Sigmoid colon (tissue), 7 donors: ENCODE measurements around the gene NRG2. TPM values are rescaled to one million over a fixed set of nuclear protein-coding genes. Genes with fewer than 3 reads are reported as not detected.
A peak's percentile ranks its signal among the peaks of the same experiment; 100 is the strongest.

Experiments used
- DNase-seq: peaks from one replicate; pipeline ENCODE4 v3.0.0-alpha.2; 2019
- H3K27ac ChIP-seq, 4 donors: fragments of 200-600 bp; sonication (generic); one replicate each; pipeline ENCODE4 v1.5.1; 2016 to 2019; ENCODE audit warnings: mild to moderate bottlenecking in 1 of 4
- H3K27me3 ChIP-seq, 3 donors: fragments of 200-600 bp; sonication (generic); one replicate each; pipeline ENCODE4 v1.5.1; 2019; ENCODE audit warnings: mild to moderate bottlenecking in 1 of 3
- H3K36me3 ChIP-seq, 4 donors: fragments of 200-600 bp; sonication (generic); one replicate each; pipeline ENCODE4 v1.5.1; 2016 to 2019
- H3K4me1 ChIP-seq, 4 donors: fragments of 200-600 bp; sonication (generic); one replicate each; pipeline ENCODE4 v1.5.1; 2017 to 2019
- H3K4me3 ChIP-seq, 4 donors: fragments of 200-600 bp; sonication (generic); one replicate each; pipeline ENCODE4 v1.5.1; 2017 to 2019; ENCODE audit warnings: mild to moderate bottlenecking in 2 of 4, moderate library complexity in 1 of 4
- H3K9me3 ChIP-seq, 4 donors: fragments of 200-600 bp in 3 of 4; sonication (generic) in 3 of 4; one replicate each; pipeline versions ENCODE4 v1.5.1 to v1.6.1; 2013 to 2019
- EP300 ChIP-seq, 4 donors: sonication (generic); formaldehyde crosslinking; IDR thresholded peaks; one replicate each; pipeline ENCODE4 v1.6.1; 2017; ENCODE audit warnings: antibody characterized with exemption in 4 of 4
- POLR2A ChIP-seq, 2 donors: fragments of 450-650 bp; IDR thresholded peaks; one replicate each; pipeline ENCODE4 v1.6.1; 2016; ENCODE audit warnings: antibody characterized with exemption in 2 of 2, mild to moderate bottlenecking in 2 of 2, moderate library complexity in 2 of 2
- POLR2AphosphoS5 ChIP-seq, 4 donors: sonication (generic); formaldehyde crosslinking; IDR thresholded peaks; one replicate each; pipeline ENCODE4 v1.6.1; 2017; ENCODE audit warnings: antibody characterized with exemption in 4 of 4
- WGBS, 2 donors: extraction: QIAGEN DNeasy Blood & Tissue Kit; methylation state at CpG; one replicate each; pipeline ENCODE4 v1.1.7; 2013; 5-methylcytosine and 5-hydroxymethylcytosine counted together
- intact Hi-C: fragments of 100-400 bp; cut with DNase I; formaldehyde crosslinking; loops from one replicate; pipeline ENCODE4 v1.15.1; 2023
- polyA plus RNA-seq, 3 donors: library from polyadenylated mRNA; stranded (reverse); fragments of 200-250 nt; gene quantifications; one replicate each; pipeline ENCODE4 v1.2.3, GENCODE V29; 2013
- total RNA-seq, 4 donors: library from RNA; depleted of rRNA; stranded (reverse); fragments of >200 nt; gene quantifications; one replicate each; pipeline ENCODE4 v1.1.0, GENCODE V29; 2016
- TF ChIP-seq, protein P1 (sequence below), 4 experiments: fragments of 450-650 bp in 3 of 4; fragments of 200-600 bp in 1 of 4; IDR thresholded peaks; one replicate each; pipeline ENCODE4 v1.5.1; 2016 to 2019; ENCODE audit warnings: antibody characterized with exemption in 4 of 4, mild to moderate bottlenecking in 3 of 4, moderate library complexity in 2 of 4
- donor health status: healthy with polysubstance abuse.
- donor health status: Bipolar disorder and iron deficiency.
- donor health status: healthy.

Gene NRG2
- total and polyA plus RNA-seq, 7 donors, result 0.80 to 11.9 (median 4.8) TPM; not detected in 2

DNA sequence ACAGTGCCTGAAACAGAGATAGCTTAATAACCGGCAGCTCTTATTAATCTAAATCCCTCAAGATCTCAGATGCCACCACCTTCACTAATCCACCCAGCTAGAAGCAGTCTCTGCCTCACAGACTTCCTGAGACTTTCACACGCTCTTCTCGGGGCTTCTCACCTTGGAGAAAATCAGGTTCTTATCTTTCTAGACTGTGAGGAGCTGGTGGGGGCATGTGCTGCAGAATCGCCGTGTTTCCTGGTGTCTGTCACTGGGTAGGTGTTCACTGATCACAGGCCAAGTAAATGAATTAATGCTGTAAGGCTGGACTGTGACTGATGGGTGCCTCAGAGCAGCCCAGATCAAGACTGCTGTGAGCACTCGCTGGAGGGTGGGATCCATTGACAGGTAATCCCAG lies 145.8 kb downstream of the NRG2 start:
- no peak overlapping the region for H3K4me3 ChIP-seq
- TF ChIP-seq POLR2AphosphoS5 (IDR thresholded peaks at IDR 0.05), result no peak
- no peak for TF ChIP-seq POLR2A (IDR thresholded peaks at IDR 0.05)
- no peak for TF ChIP-seq EP300 (IDR thresholded peaks at IDR 0.05)
- TF ChIP-seq, protein P1, sequence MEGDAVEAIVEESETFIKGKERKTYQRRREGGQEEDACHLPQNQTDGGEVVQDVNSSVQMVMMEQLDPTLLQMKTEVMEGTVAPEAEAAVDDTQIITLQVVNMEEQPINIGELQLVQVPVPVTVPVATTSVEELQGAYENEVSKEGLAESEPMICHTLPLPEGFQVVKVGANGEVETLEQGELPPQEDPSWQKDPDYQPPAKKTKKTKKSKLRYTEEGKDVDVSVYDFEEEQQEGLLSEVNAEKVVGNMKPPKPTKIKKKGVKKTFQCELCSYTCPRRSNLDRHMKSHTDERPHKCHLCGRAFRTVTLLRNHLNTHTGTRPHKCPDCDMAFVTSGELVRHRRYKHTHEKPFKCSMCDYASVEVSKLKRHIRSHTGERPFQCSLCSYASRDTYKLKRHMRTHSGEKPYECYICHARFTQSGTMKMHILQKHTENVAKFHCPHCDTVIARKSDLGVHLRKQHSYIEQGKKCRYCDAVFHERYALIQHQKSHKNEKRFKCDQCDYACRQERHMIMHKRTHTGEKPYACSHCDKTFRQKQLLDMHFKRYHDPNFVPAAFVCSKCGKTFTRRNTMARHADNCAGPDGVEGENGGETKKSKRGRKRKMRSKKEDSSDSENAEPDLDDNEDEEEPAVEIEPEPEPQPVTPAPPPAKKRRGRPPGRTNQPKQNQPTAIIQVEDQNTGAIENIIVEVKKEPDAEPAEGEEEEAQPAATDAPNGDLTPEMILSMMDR (IDR thresholded peaks at IDR 0.05), result no peak
- peak; percentile 5 for DNase-seq
- peaks cover 0 to 39% (median 29%) of the 10 kb centered on the region in 4 donors for H3K4me1 ChIP-seq
- no peak overlapping the region for H3K27ac ChIP-seq
- intact Hi-C loops, result no loop called here
- H3K36me3 ChIP-seq, result no peaks in the 10 kb centered on the region
- no peaks in the 10 kb centered on the region for H3K9me3 ChIP-seq
- H3K27me3 ChIP-seq, result no peaks in the 10 kb centered on the region
- WGBS, 2 donors, result 78 to 87% methylated on average over 6 of the region's 6 CpGs

DNA sequence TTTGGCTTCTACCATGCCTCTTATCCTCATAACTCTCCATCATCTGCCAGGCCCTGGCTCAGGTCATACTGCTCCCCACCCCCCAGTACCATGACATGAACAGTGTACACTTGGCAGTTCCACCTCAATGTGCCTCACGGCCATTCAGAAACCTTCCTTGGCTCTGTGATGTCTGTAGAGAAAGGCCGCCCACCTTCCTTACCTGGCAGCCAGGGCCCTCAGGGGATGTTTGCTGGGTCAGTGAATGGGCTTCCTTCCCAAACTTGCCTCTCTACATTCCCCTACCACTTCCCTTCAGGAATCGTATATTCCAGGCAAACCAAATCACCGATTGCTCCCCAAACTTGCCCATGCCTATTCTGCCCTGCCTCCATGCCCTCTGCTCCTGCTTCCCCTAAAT lies 146.4 kb downstream of the NRG2 start:
- DNase-seq, result peak; percentile 29
- peaks cover 0 to 39% (median 29%) of the 10 kb centered on the region in 4 donors for H3K4me1 ChIP-seq
- 91 to 93% methylated on average over 4 of the region's 4 CpGs for WGBS, 2 donors

DNA sequence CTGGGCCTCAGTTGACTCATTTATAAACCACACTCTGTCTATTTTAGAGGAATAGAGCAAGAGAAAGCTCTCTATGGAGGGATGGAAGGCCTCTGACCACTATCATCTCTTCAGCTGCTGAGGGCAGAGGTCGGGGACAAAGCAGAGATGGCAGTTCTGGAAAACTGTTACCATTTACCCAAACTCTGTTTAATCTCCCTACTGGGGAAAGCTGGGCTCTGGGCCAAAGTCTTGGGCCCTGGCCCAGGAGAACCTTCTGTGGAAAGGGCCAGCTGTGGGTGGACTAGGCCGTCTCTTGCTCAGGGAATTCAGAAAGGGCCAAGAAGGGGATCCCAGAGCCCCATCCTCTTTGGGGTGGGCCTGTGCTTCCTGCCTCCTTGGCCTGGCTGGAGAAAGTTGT lies 147.5 kb downstream of the NRG2 start:
- H3K27ac ChIP-seq, result peak overlapping the region in 2 of 4 donors; percentile 8 to 22
- H3K4me3 ChIP-seq, result no peak overlapping the region
- no peak for TF ChIP-seq POLR2AphosphoS5 (IDR thresholded peaks at IDR 0.05)
- TF ChIP-seq POLR2A (IDR thresholded peaks at IDR 0.05), result no peak
- TF ChIP-seq EP300 (IDR thresholded peaks at IDR 0.05), result no peak
- TF ChIP-seq, protein P1 (IDR thresholded peaks at IDR 0.05), result no peak
- peak; percentile 69 for DNase-seq
- no peaks in the 10 kb centered on the region for H3K36me3 ChIP-seq
- H3K9me3 ChIP-seq, result no peaks in the 10 kb centered on the region
- peaks cover 0 to 39% (median 29%) of the 10 kb centered on the region in 4 donors for H3K4me1 ChIP-seq
- intact Hi-C loops, result no loop called here
- H3K27me3 ChIP-seq, result no peaks in the 10 kb centered on the region
- 58 to 62% methylated on average over 2 of the region's 2 CpGs for WGBS, 2 donors

More for the DNA sequence above, 146.4 kb downstream of the NRG2 start:
- Histone ChIP-seq H3K27ac (no peak overlapping the region), H3K36me3 (no peaks in the 10 kb centered on the region), H3K9me3 (no peaks in the 10 kb centered on the region), H3K27me3 (no peaks in the 10 kb centered on the region), H3K4me3 (no peak overlapping the region)
- TF ChIP-seq, protein P1 (IDR thresholded peaks at IDR 0.05), result no peak
- TF ChIP-seq POLR2A (IDR thresholded peaks at IDR 0.05) (no peak), POLR2AphosphoS5 (IDR thresholded peaks at IDR 0.05) (no peak), EP300 (IDR thresholded peaks at IDR 0.05) (no peak)
- intact Hi-C loops, result no loop called here

DNA sequence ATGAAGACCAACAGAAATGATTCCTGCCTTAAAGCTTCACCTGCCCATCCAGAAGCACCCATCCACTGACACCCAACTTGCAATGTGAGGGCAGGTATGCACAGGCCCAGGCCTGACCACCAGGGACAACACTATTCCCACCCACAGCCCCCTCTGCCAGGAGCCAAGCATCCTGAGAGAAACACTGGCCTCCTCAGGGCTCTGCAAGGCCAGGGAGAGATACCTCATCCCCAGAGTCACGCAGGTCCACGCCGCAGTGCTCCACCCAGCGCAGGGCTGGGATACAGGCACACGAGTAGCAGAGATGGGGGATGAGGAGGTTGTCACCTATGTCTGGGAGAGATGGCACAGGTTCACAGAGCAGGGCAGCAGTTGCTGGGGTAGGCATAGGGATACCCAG lies 148.1 kb downstream of the NRG2 start:
- H3K4me3 ChIP-seq, result no peak overlapping the region
- no peaks in the 10 kb centered on the region for H3K36me3 ChIP-seq
- peaks cover 0 to 39% (median 29%) of the 10 kb centered on the region in 4 donors for H3K4me1 ChIP-seq
- H3K27me3 ChIP-seq, result no peaks in the 10 kb centered on the region
- intact Hi-C loops, result no loop called here
- WGBS, 2 donors, result 93% methylated on average over 5 of the region's 5 CpGs
- H3K9me3 ChIP-seq, result no peaks in the 10 kb centered on the region
- no peak for DNase-seq
- TF ChIP-seq EP300 (IDR thresholded peaks at IDR 0.05) (no peak), POLR2A (IDR thresholded peaks at IDR 0.05) (no peak), POLR2AphosphoS5 (IDR thresholded peaks at IDR 0.05) (no peak)
- TF ChIP-seq, protein P1 (IDR thresholded peaks at IDR 0.05), result no peak
- peak overlapping the region in 1 of 4 donors; percentile 8 for H3K27ac ChIP-seq

- WGBS, 2 donors, result 76 to 87% methylated on average over 9 of the region's 9 CpGs
- intact Hi-C loops, result no loop called here
- DNase-seq, result no peak
These were observed 149.2 kb downstream of the NRG2 start for GRCh38 chr5:139893873-139894272.

More at GRCh38 chr5:139893873-139894272, 149.2 kb downstream of the NRG2 start:
- H3K27ac ChIP-seq, result peak overlapping the region in 1 of 4 donors; percentile 32
- TF ChIP-seq POLR2AphosphoS5 (IDR thresholded peaks at IDR 0.05) (peak in 2 of 4 donors; percentile 73 to 76), EP300 (IDR thresholded peaks at IDR 0.05) (no peak)
- H3K36me3 ChIP-seq, result no peaks in the 10 kb centered on the region
- peaks cover 0 to 39% (median 29%) of the 10 kb centered on the region in 4 donors for H3K4me1 ChIP-seq
- H3K9me3 ChIP-seq, result no peaks in the 10 kb centered on the region
- no peaks in the 10 kb centered on the region for H3K27me3 ChIP-seq
- H3K4me3 ChIP-seq, result no peak overlapping the region
